Measurements from ENCODE around the gene NFASC. TPM values are rescaled to one million over a fixed set of nuclear protein-coding genes. Genes with fewer than 3 reads are reported as not detected.

NFASC gene
- polyA plus RNA-seq, 12 donors: 1.0 to 2.5 (median 1.3) TPM; not detected in 1

GRCh38 chr1:204887846-204888245 is 17.2 kb downstream of the NFASC start:
- DNase-seq: no peak

- DNase-seq: no peak
Measured at GRCh38 chr1:204888294-204888693, 17.6 kb downstream of the NFASC start.

- no peak for DNase-seq
Measured at GRCh38 chr1:204889681-204890383, 19.2 kb downstream of the NFASC start.

GRCh38 chr1:204891860-204892259 is 21.2 kb downstream of the NFASC start:
- no peak for DNase-seq

GRCh38 chr1:204894031-204894430 is 23.4 kb downstream of the NFASC start:
- no peak for DNase-seq

- no peak for DNase-seq
Measured at GRCh38 chr1:204894606-204895005, 23.9 kb downstream of the NFASC start.

- DNase-seq: no peak
Measured at GRCh38 chr1:204896023-204896422, 25.4 kb downstream of the NFASC start.

GRCh38 chr1:204896787-204897469 is 26.3 kb downstream of the NFASC start:
- DNase-seq: no peak

GRCh38 chr1:204900721-204901120 is 30.1 kb downstream of the NFASC start:
- no peak for DNase-seq

- DNase-seq: no peak
Measured at GRCh38 chr1:204902671-204903070, 32.0 kb downstream of the NFASC start.

- no peak for DNase-seq
Measured at GRCh38 chr1:204904228-204904810, 33.7 kb downstream of the NFASC start.

GRCh38 chr1:204909109-204909508 is 38.4 kb downstream of the NFASC start:
- no peak for DNase-seq

- no peak for DNase-seq
Measured at GRCh38 chr1:204915861-204916495, 45.3 kb downstream of the NFASC start.

GRCh38 chr1:204917802-204918201 is 47.1 kb downstream of the NFASC start:
- DNase-seq: no peak

GRCh38 chr1:204920511-204920910 is 49.8 kb downstream of the NFASC start:
- DNase-seq: no peak

- DNase-seq: no peak
Measured at GRCh38 chr1:204920967-204921366, 50.3 kb downstream of the NFASC start.

GRCh38 chr1:204921855-204922516 is 51.3 kb downstream of the NFASC start:
- DNase-seq: no peak

GRCh38 chr1:204923201-204923600 is 52.5 kb downstream of the NFASC start:
- no peak for DNase-seq

GRCh38 chr1:204923626-204924012 is 53.0 kb downstream of the NFASC start:
- no peak for DNase-seq

GRCh38 chr1:204924013-204924759 is 53.5 kb downstream of the NFASC start:
- peak; percentile 7 for DNase-seq

GRCh38 chr1:204925701-204926100 is 55.0 kb downstream of the NFASC start:
- DNase-seq: no peak
